GM18870 (cell line): ENCODE measurements around the gene PAF1.

Experiments
- ATAC-seq: cut with Tn5 transposase; IDR thresholded peaks from one replicate; pipeline ENCODE4 v1.9.1; 2021; ENCODE audit warnings: moderate library complexity; ENCODE audit not compliant: unreplicated experiment

Gene PAF1

GRCh38 chr19:39406656-39407409, 15.9 kb upstream of the PAF1 start, which contains the start of gene ZFP36:
ZFP36 (plus strand) TSS chr19:39406847; CDS start chr19:39406905, 58 bp downstream.
- ATAC-seq = no peak

GRCh38 chr19:39405958-39406655, 15.2 kb upstream of the PAF1 start:
- ATAC-seq = no peak

GRCh38 chr19:39405261-39405957, 14.5 kb upstream of the PAF1 start:
- no peak for ATAC-seq

GRCh38 chr19:39403331-39404312, 12.7 kb upstream of the PAF1 start:
- ATAC-seq = no peak

GRCh38 chr19:39402346-39403300, 11.7 kb upstream of the PAF1 start:
- peak; percentile 11 for ATAC-seq

GRCh38 chr19:39401549-39402345, 10.8 kb upstream of the PAF1 start:
- ATAC-seq = peak; percentile 22

- peak; percentile 3 for ATAC-seq
Measured at GRCh38 chr19:39401070-39401548, 10.2 kb upstream of the PAF1 start.

- ATAC-seq = no peak
Measured at GRCh38 chr19:39400061-39400460, 9.2 kb upstream of the PAF1 start.

GRCh38 chr19:39399668-39400050, 8.8 kb upstream of the PAF1 start:
- ATAC-seq = no peak

- ATAC-seq = no peak
Measured at GRCh38 chr19:39398297-39398864, 7.5 kb upstream of the PAF1 start.

GRCh38 chr19:39397360-39398296, 6.7 kb upstream of the PAF1 start:
- no peak for ATAC-seq

GRCh38 chr19:39390451-39390750, 505 bp downstream of the PAF1 start:
- no peak for ATAC-seq

- no peak for ATAC-seq
Measured at GRCh38 chr19:39389631-39390414, 1.1 kb downstream of the PAF1 start.

- no peak for ATAC-seq
Measured at GRCh38 chr19:39388657-39389056, 2.2 kb downstream of the PAF1 start.

GRCh38 chr19:39386557-39386956, 4.3 kb downstream of the PAF1 start:
- ATAC-seq = no peak

- no peak for ATAC-seq
Measured at GRCh38 chr19:39385629-39386411, 5.1 kb downstream of the PAF1 start.
